ENCODE results near the gene CD9. TPM values are rescaled to one million over a fixed set of nuclear protein-coding genes. Genes with fewer than 3 reads are reported as not detected.

Gene CD9
- total RNA-seq, 1 donor from 2014 or later = 17.6 TPM

DNA sequence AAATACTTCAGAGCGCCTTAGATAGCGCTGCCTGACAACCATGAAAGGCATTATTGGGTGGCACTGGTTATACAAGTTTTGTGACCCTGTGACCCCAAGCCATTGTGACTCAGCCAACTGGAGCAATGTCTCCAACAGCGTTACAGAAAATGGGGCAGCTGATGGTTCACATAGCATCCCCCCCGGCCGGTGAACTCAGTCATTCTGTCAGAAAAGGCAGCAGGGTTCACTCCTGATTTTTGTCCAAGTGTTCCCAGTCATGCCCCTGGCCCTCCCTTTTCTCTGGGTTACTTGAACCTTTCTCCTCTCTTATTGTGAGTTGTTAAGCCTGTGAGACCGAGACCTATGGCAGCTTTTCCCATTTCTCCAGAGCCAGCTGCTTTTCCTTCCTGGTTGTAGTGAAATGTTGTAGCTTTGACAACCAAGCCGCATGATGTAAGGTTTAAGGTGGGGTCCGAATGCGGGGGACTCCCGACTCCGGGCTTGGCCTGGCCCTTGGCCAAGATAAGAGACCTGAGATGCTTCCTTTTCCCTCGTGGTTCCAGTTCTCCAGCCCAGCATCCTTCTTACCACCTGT, 22.0 kb downstream of the CD9 start:
- no peak overlapping the region for H3K4me3 Mint-ChIP-seq (ENCODE audit: unreplicated experiment)
- no peak for DNase-seq
- no peaks in the 10 kb centered on the region for H3K27me3 Mint-ChIP-seq (ENCODE audit: unreplicated experiment)
- H3K36me3 Mint-ChIP-seq (ENCODE audit: unreplicated experiment) = no peaks in the 10 kb centered on the region
- H3K9me3 Mint-ChIP-seq (ENCODE audit: unreplicated experiment) = peaks cover 6% of the 10 kb centered on the region
- no peak for TF ChIP-seq CTCF (IDR thresholded peaks at IDR 0.05; ENCODE audit: partially characterized antibody, unreplicated experiment)
- no peak overlapping the region for H3K27ac Mint-ChIP-seq (ENCODE audit: unreplicated experiment)
- H3K4me1 Mint-ChIP-seq (ENCODE audit: low read depth, unreplicated experiment) = peaks cover 8% of the 10 kb centered on the region

DNA sequence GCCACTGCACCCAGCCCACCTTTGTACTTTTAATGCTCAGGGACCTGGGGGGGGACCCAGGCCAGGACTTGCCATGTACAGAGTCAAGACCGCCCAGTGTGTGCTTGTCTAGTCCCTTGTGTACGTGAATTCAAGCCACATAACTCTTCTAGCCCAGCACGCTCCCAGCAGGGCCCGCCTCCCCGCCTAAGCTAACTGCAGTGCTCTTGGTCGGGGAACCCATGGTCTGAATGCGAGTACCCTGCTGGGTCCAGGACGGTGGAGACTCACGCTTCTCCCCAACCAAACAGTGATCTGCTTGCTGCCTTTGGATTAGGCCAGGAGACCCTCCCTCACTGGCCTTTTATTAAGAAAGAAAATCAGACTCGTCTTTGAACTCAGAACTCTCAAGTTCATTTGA, 23.3 kb downstream of the CD9 start:
- H3K4me1 Mint-ChIP-seq (ENCODE audit: low read depth, unreplicated experiment) = peaks cover 8% of the 10 kb centered on the region
- H3K27me3 Mint-ChIP-seq (ENCODE audit: unreplicated experiment) = peaks cover 2% of the 10 kb centered on the region
- DNase-seq = no peak
- H3K9me3 Mint-ChIP-seq (ENCODE audit: unreplicated experiment) = peaks cover 5% of the 10 kb centered on the region
- H3K27ac Mint-ChIP-seq (ENCODE audit: unreplicated experiment) = no peak overlapping the region
- TF ChIP-seq CTCF (IDR thresholded peaks at IDR 0.05; ENCODE audit: partially characterized antibody, unreplicated experiment) = no peak
- H3K36me3 Mint-ChIP-seq (ENCODE audit: unreplicated experiment) = no peaks in the 10 kb centered on the region
- no peak overlapping the region for H3K4me3 Mint-ChIP-seq (ENCODE audit: unreplicated experiment)

- Mint-ChIP-seq H3K36me3 (ENCODE audit: unreplicated experiment) (no peaks in the 10 kb centered on the region), H3K9me3 (ENCODE audit: unreplicated experiment) (peaks cover 5% of the 10 kb centered on the region), H3K27me3 (ENCODE audit: unreplicated experiment) (peaks cover 2% of the 10 kb centered on the region), H3K27ac (ENCODE audit: unreplicated experiment) (no peak overlapping the region), H3K4me1 (ENCODE audit: low read depth, unreplicated experiment) (peaks cover 11% of the 10 kb centered on the region), H3K4me3 (ENCODE audit: unreplicated experiment) (no peak overlapping the region)
- no peak for DNase-seq
- no peak for TF ChIP-seq CTCF (IDR thresholded peaks at IDR 0.05; ENCODE audit: partially characterized antibody, unreplicated experiment)
Measured at GRCh38 chr12:6224550-6224949, 24.4 kb downstream of the CD9 start.

DNA sequence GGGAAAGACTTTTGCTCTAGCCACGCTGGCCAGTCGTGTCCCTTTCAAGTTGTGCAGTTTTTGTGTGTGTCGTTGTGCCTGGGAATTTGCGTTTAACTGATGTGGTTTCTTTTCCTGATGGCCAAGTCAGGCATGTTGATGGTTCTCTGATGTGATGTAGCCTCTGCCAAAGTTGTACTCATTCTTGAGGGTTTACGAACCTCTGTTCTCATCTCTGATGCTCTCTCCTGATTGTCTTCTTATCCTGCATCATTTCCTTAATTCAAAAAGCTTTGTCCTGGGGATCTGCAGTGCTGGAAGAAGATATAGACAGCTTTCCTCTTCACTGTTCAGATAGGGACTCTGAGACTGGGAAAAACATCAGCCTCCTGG, 25.4 kb downstream of the CD9 start:
- peaks cover 5% of the 10 kb centered on the region for H3K9me3 Mint-ChIP-seq (ENCODE audit: unreplicated experiment)

More for the DNA sequence above, 25.4 kb downstream of the CD9 start:
- DNase-seq = no peak
- no peak for TF ChIP-seq CTCF (IDR thresholded peaks at IDR 0.05; ENCODE audit: partially characterized antibody, unreplicated experiment)
- Mint-ChIP-seq H3K4me3 (ENCODE audit: unreplicated experiment) (no peak overlapping the region), H3K36me3 (ENCODE audit: unreplicated experiment) (no peaks in the 10 kb centered on the region), H3K27me3 (ENCODE audit: unreplicated experiment) (peaks cover 2% of the 10 kb centered on the region), H3K27ac (ENCODE audit: unreplicated experiment) (no peak overlapping the region), H3K4me1 (ENCODE audit: low read depth, unreplicated experiment) (peaks cover 14% of the 10 kb centered on the region)
